H1 (cell line): ENCODE data around the gene IST1. TPM values are rescaled to one million over a fixed set of nuclear protein-coding genes. Genes with fewer than 3 reads are reported as not detected.

Source experiments
- ATF3 ChIP-seq: IDR thresholded peaks from 2 replicates; pipeline ENCODE4 v1.6.1; 2011; ENCODE audit warnings: low read depth, mild to moderate bottlenecking, low read length; ENCODE audit not compliant: insufficient read depth
- CTCF ChIP-seq, 3 experiments: IDR thresholded peaks; 1 replicate in 2 of 3; 2 replicates in 1 of 3; pipeline versions ENCODE4 v1.5.1 to v1.6.1; 2011; ENCODE audit warnings: low read length in 3 of 3, mild to moderate bottlenecking in 3 of 3, inconsistent platforms in 2 of 3, low read depth in 1 of 3, moderate library complexity in 1 of 3; ENCODE audit not compliant: insufficient read depth in 1 of 3; ENCODE audit errors: control extremely low read depth in 1 of 3
- FOSL1 ChIP-seq: IDR thresholded peaks from 2 replicates; pipeline ENCODE4 v1.6.1; 2011; ENCODE audit warnings: mild to moderate bottlenecking, low read depth, low read length, moderate library complexity; ENCODE audit not compliant: insufficient read depth
- GABPA ChIP-seq: IDR thresholded peaks from 2 replicates; pipeline ENCODE4 v1.6.1; 2011; ENCODE audit warnings: mild to moderate bottlenecking, low read length, moderate library complexity, borderline replicate concordance; ENCODE audit not compliant: insufficient read depth
- HDAC2 ChIP-seq, 2 experiments: fragments of 300-600 bp in 1 of 2; sonication (generic) in 1 of 2; IDR thresholded peaks; 2 replicates each; pipeline ENCODE4 v1.6.1; 2011 to 2012; ENCODE audit warnings: low read depth in 2 of 2, low read length in 2 of 2, mild to moderate bottlenecking in 2 of 2, moderate library complexity in 2 of 2, borderline replicate concordance in 1 of 2, inconsistent platforms in 1 of 2
- JUN ChIP-seq: IDR thresholded peaks from 2 replicates; pipeline ENCODE4 v1.6.1; 2011; ENCODE audit warnings: low read depth, mild to moderate bottlenecking, improper control_type of control experiment, low read length
- PHF8 ChIP-seq: fragments of 200-600 bp; sonication (generic); conservative IDR thresholded peaks from 2 replicates; pipeline ENCODE4 v1.7.1; 2012; ENCODE audit warnings: low read depth, mild to moderate bottlenecking, inconsistent platforms, low read length, moderate library complexity
- POLR2A ChIP-seq, 2 experiments: IDR thresholded peaks; 1 replicate in 1 of 2; 2 replicates in 1 of 2; pipeline ENCODE4 v1.6.1; 2011; ENCODE audit warnings: low read depth in 2 of 2, low read length in 2 of 2, mild to moderate bottlenecking in 2 of 2; ENCODE audit errors: control extremely low read depth in 1 of 2
- POLR2AphosphoS5 ChIP-seq: IDR thresholded peaks from 2 replicates; pipeline ENCODE4 v1.6.1; 2011; ENCODE audit warnings: low read depth, low read length
- POU5F1 ChIP-seq: IDR thresholded peaks from 2 replicates; pipeline ENCODE4 v1.6.1; 2011; ENCODE audit warnings: low read depth, mild to moderate bottlenecking, low read length, moderate library complexity
- RAD21 ChIP-seq, 2 experiments: IDR thresholded peaks in 1 of 2; conservative IDR thresholded peaks in 1 of 2; 2 replicates each; pipeline ENCODE4 v1.6.1; 2011; ENCODE audit warnings: low read depth in 2 of 2, low read length in 2 of 2, improper control_type of control experiment in 1 of 2, inconsistent platforms in 1 of 2, mild to moderate bottlenecking in 1 of 2, moderate library complexity in 1 of 2
- RBBP5 ChIP-seq: IDR thresholded peaks from 2 replicates; pipeline ENCODE4 v1.7.1; 2012; ENCODE audit warnings: low read depth, mild to moderate bottlenecking, inconsistent platforms, low read length, moderate library complexity, borderline replicate concordance
- SRF ChIP-seq: IDR thresholded peaks from 2 replicates; pipeline ENCODE4 v1.6.1; 2011; ENCODE audit warnings: mild to moderate bottlenecking, low read depth, low read length, moderate library complexity
- TAF7 ChIP-seq: optimal IDR thresholded peaks from 2 replicates; pipeline ENCODE3; 2011; ENCODE audit warnings: low read depth, mild to moderate bottlenecking, inconsistent platforms, low read length, moderate library complexity, borderline replicate concordance
- TBP ChIP-seq: IDR thresholded peaks from 2 replicates; pipeline ENCODE4 v1.6.1; 2011; ENCODE audit warnings: low read depth, low read length, improper control_type of control experiment
- ZNF274 ChIP-seq: IDR thresholded peaks from 2 replicates; pipeline ENCODE4 v1.7.0; 2012; ENCODE audit warnings: low read length, borderline replicate concordance; ENCODE audit errors: extremely low read depth
- polyA plus RNA-seq, 7 experiments: library from polyadenylated mRNA; depleted of rRNA in 3 of 7; stranded (reverse) in 5 of 7; unstranded in 2 of 7; fragments of >200 nt in 5 of 7; fragments of 200-250 nt in 2 of 7; gene quantifications; 1 replicate in 5 of 7; 2 replicates in 1 of 7; 4 replicates in 1 of 7; pipeline versions ENCODE4 v1.2.1 to v1.2.3, GENCODE V29; 2011 to 2013; ENCODE audit warnings: missing spikeins in 2 of 7, mixed read lengths in 2 of 7
- total RNA-seq: library from RNA; stranded (reverse); fragmentation: NEBNext Ultra II Directional; extraction: Animal tissue kit (Norgen Biotek cat#: 25700); gene quantifications from 2 replicates; pipeline ENCODE4 v1.2.1, GENCODE V29; 2021
- TF ChIP-seq, protein P1 (sequence below): IDR thresholded peaks from 2 replicates; pipeline ENCODE4 v1.6.1; 2012; ENCODE audit warnings: inconsistent platforms

IST1 gene
- total and polyA plus RNA-seq, 2 of the 8 experiments (the other 6 are each of a cell fraction or from before 2014, with no cell fraction given), result 190 to 248 TPM

DNA sequence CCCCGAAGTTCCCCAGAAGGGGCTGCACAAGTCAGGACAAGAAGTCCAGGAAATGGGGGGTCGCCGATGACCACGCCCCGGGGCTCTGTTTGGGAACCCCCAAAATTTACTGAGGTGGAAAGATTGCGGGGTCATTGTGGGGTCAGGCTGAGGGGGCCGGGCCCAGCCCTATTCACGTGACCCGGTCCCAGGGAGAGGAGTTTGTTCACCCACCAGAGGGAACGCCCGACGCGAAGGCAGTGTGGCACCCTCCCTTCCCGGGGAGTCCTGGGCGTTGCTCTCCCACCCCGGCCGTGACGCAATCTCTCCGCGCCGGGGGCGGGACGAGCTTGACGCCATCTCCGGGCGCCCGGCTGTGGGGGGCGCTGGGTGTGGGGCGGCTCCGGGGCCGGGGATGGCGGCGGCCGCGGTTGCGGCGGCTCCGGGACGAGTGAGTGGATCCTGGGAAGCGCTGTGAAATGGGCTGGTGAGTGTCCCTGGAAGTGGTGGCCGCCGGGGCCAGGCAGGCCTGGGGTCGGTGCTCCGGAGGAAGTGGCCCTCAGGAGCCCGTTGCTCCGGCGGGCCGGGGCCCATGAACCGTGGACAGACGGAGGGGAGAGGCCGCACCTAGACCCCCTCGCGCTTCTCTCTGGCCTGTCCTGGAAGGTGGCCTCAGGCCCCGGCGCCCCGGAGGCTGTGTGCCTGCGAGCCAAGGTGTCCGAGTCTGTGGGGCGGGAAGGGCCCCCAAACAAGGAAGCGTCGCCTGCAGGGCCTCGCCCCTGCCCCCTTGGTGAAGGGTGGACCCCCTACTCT lies 49.5 kb upstream of the IST1 start, which contains the start of gene ATXN1L (continued):
- 0 out of 4 replicates have a peak, but pooled peaks of 1 of the 2 experiments have one; percentile 28 for TF ChIP-seq HDAC2 (IDR thresholded peaks at IDR 0.05; ENCODE audit: borderline replicate concordance in 1 of 2, low read depth in 2 of 2, low read length in 2 of 2)
- TF ChIP-seq RAD21 (IDR thresholded peaks at IDR 0.05 in 1 of 2, conservative IDR thresholded peaks at IDR 0.05 in 1 of 2; ENCODE audit: low read depth in 2 of 2, low read length in 2 of 2), result no peak
- TF ChIP-seq CTCF (IDR thresholded peaks at IDR 0.05; ENCODE audit: control extremely low read depth in 1 of 3, insufficient read depth in 1 of 3, low read depth in 1 of 3, low read length in 3 of 3), result peak in 1 of 3 experiments; percentile 2; a peak in 1 of 4 replicates
- TF ChIP-seq JUN, result no peak
- TF ChIP-seq PHF8, result peak; percentile 99
- peak; percentile 95 for TF ChIP-seq ATF3
- peak; percentile 91 for TF ChIP-seq SRF
- peak; percentile 79; the same call in 1 of the 2 replicates for TF ChIP-seq TBP
- TF ChIP-seq, protein P1, sequence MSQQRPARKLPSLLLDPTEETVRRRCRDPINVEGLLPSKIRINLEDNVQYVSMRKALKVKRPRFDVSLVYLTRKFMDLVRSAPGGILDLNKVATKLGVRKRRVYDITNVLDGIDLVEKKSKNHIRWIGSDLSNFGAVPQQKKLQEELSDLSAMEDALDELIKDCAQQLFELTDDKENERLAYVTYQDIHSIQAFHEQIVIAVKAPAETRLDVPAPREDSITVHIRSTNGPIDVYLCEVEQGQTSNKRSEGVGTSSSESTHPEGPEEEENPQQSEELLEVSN, result no peak
- no peak for TF ChIP-seq FOSL1
- peak; percentile 89 to 95 for TF ChIP-seq POLR2A (IDR thresholded peaks at IDR 0.05; ENCODE audit: control extremely low read depth in 1 of 2, low read depth in 2 of 2, low read length in 2 of 2)
- TF ChIP-seq POU5F1, result no peak
- TF ChIP-seq TAF7, result peak; percentile 84
- TF ChIP-seq ZNF274, result no peak
- TF ChIP-seq RBBP5, result peak; percentile 96; the same call in 1 of the 2 replicates
- peak; percentile 97 for TF ChIP-seq POLR2AphosphoS5
- TF ChIP-seq GABPA, result no peak
